ENCODE measurements around the gene HPS5.

The HPS5 gene

GRCh38 chr11:18236664-18237356, 85.1 kb downstream of the HPS5 start, which contains the start of gene SAA4:
SAA4 (minus strand) TSS chr11:18236802; CDS start chr11:18235926, 876 bp downstream.
- no peak for DNase-seq (ENCODE audit: low read depth in 2 of 2)

GRCh38 chr11:18235394-18236334, 86.3 kb downstream of the HPS5 start:
- no peak for DNase-seq (ENCODE audit: low read depth in 2 of 2)

GRCh38 chr11:18233912-18234311, 88.0 kb downstream of the HPS5 start:
- no peak for DNase-seq (ENCODE audit: low read depth in 2 of 2)

- no peak for DNase-seq (ENCODE audit: low read depth in 2 of 2)
Measured at GRCh38 chr11:18230859-18231258, 91.1 kb downstream of the HPS5 start.

- DNase-seq (ENCODE audit: low read depth in 2 of 2), result no peak
Measured at GRCh38 chr11:18229501-18229900, 92.4 kb downstream of the HPS5 start.

Measured in stimulated activated CD4-positive, alpha-beta T cell treated with anti-CD3 and anti-CD28 coated beads, Interleukin-1b, Interleukin-23, amount 100 ng/mL, for 4 hours (primary cell).